Activated T-cell treated with anti-CD3 and anti-CD28 coated beads for 24 hours (primary cell): ENCODE data around the gene PHACTR1.
"Not testable (repeated sequence)": the region's sequence is repeated elsewhere in the genome, so short reads cannot be mapped to it uniquely, and the experiment has no call there.

Experiments used
- DNase-seq: peaks from one replicate; pipeline ENCODE4 v3.0.0-alpha.2; 2020; ENCODE audit warnings: low read depth

PHACTR1 gene

DNA sequence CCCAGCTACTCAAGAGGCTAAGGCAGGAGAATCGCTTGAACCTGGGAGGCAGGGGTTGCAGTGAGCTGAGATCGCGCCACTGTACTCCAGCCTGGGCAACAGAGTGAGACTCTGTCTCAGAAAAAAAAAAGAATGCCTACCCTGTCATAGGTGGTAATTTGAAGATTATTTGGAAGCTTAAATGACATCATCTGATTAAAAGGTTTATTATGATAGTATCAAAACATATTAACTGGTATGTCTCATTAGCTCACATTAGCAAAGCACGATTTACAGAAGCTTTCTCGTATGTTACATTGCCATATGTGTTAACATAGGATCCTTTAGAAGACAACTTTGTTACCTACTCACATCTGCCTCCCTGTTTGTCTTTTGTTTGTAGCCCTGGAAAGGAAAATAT lies 443.3 kb downstream of the PHACTR1 start:
- not testable (repeated sequence) for DNase-seq

DNA sequence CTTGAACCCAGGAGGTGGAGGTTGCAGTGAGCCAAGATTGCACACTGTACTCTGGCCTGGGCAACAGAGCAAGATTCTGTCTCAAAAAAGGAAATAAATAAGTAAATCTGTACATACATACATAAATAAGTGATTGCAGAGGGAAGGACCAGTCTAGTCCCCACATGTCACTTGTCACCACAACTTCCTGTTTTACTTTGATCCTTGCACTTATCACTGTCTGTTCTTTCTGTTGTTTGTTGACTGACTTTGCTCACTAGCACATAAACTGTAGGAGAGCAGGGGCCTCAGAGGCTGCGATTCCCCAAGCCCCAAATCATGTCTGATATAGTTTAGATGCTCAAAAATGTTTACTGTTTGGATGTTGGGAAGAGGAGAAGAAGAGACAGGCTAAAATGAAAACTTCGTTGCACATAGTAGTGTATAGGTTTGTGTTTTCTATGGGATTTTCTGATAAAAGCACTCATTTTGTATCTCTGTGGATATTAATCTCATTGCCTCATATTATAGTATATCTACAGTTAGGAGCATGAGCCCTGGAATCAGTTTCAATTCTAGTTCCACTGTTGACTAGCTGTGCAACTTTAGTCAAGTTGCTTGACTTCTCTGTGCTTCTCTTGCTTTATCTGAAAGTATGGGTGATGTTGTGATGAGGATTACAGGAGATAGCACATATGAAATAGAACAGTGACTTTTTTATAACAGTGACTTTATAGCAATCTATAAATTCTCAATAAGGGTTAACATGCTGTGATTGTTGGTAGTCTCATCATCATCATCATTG lies 446.8 kb downstream of the PHACTR1 start:
- DNase-seq: no peak

DNA sequence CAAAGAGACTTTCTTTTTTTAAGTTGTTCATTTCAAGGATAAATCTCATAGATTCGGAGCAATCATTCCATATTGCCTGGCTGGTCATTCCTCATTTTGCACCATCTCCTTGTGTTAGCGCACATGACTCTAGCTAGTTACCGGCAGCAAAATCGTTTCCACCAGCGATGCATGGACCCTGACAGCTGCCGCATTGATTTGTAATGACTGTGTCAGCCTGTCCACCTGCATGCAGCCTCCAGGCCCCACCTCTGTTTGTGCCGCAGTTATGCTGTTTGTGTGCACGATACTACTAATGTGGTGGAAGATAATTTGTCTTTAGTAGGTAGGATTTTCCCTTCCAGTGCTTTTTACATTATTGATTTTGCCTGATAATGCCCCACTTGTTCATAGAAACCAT lies 447.7 kb downstream of the PHACTR1 start:
- DNase-seq: no peak

DNA sequence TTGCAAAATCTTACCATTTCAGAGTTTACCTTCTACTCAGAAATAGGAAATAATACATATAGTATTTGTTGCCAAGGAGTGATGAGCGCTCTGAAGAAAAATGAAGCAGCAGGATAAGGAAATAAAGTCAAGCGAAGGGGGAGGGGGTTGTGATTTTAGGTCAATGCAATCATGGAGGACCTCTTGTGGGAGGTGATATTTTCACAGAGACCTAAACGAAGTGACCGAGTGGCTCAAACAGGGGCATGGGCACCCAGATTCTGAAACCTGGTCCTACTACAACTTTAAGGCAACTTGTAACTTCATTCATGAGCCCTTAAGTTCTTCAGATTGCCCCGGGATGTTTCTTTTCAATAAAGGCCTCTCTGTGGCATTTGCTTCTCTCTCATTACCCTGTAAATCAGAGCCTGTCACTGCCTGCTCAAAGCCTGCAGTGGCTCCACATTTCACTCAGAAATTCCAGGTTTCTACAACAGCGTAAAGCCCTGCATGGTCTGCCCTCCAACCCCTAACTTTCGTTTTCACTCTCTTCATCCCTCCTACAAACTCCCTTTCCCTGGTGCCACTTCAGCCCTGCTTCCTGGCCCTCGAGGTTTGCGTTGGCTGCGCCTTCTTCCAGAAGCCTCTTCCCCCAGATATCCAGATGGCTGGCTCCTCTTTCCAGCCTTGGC lies 449.1 kb downstream of the PHACTR1 start:
- no peak for DNase-seq

DNA sequence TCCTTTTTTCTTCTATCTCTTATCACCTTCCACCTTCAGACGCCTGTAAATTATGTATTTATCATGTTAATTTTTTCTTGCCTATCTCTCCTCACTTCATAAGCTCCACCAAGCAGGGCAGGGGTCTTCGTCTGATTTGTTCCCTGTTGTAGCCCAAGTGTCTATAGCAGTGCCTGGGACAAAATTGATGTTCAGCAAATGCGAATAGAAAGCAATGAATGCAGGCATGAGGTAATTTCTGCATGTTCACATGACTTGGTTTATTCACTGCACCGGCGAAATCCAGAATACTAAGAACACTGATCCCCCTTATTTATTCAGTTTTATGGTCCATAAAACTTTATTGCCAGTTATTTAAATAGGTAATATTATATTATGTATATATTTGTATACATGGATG lies 449.7 kb downstream of the PHACTR1 start:
- DNase-seq: no peak

DNA sequence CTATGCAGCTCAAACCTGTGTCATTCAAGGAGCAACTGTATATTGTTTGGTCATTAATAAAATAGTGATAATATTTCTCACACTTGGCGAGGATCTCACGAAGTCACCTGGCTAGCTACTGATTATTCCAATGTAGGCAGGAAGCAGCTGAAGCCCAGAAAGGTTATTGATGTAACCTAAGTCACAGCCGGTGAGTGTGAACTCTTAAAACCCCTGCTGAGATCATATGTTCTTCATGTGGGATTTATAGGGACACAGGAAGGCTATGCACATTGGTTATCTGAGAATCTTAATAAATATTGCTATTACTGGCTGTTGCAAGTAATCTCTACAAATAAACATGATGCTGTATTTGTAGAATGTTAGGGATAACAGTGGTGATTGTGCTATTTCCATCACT lies 450.3 kb downstream of the PHACTR1 start:
- DNase-seq: no peak

DNA sequence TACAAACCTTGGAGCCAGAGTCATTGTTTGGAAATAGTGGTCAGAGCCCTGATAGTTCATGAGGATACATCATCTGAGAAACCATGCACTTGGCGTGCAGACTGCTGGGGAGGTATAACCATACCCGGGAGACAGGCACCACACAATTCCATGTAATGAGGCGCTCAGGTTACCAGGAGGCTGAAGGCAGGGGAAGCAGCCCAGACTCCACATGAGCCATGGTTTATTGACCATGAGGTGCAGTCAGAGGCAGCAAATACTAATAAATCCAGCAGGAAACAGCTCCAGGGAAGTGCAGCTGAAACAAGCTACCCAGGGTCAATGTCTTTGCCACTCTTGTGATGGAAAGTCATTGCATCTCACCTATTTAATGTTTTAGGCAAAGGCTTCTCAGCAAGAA lies 455.7 kb downstream of the PHACTR1 start:
- DNase-seq: no peak

DNA sequence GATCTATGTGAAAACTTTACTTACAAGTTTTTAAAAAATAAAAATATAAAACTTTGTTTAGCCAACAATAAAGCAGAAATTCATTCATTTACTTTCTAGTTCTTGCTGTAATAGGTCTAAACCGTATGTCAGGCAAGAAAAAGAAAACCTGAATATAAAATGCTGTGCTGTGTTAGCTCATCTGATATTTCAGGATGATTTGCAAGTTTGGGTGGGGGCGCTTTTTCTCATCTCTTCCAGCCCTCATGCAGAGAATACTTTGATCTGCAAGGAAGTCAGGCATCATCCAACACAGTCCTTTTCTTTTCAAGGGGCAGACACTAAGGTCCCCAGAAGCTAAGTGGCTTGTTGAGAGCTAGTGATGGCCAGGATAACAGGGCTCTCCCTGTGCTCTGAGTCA lies 458.5 kb downstream of the PHACTR1 start:
- no peak for DNase-seq

DNA sequence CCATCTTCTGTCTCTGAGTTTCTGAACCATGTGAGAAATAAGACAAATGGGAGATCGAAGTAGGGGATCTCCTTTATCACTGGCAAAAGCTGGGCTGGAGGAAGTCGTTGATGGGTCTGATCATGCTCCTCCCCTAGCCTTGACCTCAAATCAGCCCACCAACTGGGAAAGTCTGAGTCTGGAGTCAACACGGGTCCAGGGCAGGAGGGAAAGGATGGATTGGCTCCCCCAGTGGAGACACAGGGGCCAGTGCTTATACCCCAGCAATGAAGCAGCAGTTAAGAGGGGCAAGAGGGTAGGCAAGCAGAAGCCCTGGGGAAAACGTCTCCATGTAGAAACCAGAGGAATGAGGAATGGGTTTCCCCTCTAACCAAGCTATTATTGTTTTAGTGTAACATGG lies 459.2 kb downstream of the PHACTR1 start:
- no peak for DNase-seq

DNA sequence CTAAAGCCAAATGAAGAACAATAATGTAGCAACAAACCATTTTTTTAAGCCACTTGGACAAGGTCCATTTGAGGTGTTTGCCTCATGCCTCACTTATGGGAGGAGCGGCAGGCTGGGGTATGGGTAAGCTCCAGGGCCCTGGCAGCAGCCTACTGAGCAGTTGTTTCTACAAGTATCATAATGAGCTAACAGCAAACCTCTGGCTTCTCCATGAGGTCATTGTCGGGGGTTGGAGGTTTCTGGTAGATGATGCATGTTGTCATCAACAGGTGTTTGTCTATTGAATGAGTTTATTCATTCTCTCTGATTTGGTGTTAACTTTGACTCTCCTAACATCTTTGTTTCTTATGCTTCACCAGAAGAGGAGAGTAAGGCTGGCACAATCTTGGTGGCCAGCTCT lies 461.1 kb downstream of the PHACTR1 start:
- DNase-seq: no peak

DNA sequence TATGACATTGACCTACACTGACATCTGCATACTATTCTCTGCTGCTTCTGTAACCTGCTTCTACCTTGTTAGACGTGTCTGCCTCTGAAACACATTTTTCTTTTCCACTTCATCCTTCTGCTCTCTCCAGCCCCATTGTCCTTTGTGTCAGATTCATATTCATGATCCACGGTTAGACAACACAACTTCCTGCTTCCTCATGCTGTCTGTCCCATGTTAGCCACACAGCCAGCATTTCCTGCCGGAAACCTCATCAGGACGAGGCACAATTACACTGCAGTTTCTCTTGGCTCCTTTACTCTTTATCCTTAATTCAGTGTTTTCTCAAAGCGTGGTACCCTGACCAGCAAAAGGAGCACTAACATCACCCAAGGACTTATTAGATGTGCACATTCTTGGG lies 461.5 kb downstream of the PHACTR1 start:
- no peak for DNase-seq

DNA sequence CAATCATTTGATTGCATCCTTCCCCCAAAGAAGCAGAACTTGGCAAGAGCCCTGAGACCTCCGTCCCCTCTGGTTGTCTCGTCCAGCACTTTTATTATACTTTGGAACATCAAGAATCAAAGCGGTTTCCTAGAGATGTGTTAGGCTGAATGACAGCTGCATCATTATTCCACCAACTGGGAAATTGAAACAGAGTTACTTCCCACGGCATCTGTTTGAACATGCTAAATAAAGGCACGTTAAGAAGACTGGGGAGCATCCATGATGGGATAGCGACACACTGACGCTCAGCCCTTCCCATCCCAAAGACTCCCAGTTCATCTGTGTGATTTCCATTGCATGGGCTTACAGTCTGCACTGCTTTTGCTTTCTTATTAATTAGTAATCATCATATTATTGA lies 464.0 kb downstream of the PHACTR1 start:
- no peak for DNase-seq

DNA sequence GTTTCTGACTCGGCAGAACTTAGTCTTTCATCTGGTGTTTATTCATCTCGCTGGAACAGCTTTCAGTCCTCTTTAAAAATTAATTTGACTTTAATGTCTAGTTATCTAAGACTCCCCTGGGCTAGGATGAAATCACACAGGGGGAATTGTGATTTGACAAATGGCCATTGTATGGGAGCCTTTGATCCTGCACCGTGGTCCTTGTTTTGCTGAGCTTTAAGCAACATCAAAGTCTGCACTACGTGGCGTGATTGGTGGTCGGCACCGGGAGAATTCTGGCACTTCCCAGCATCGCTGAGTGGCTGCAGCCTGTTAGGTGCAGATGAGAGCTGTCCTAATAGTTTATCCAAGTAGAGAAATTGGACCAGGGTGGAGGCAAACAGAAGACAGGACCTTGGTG lies 464.8 kb downstream of the PHACTR1 start:
- DNase-seq: no peak

DNA sequence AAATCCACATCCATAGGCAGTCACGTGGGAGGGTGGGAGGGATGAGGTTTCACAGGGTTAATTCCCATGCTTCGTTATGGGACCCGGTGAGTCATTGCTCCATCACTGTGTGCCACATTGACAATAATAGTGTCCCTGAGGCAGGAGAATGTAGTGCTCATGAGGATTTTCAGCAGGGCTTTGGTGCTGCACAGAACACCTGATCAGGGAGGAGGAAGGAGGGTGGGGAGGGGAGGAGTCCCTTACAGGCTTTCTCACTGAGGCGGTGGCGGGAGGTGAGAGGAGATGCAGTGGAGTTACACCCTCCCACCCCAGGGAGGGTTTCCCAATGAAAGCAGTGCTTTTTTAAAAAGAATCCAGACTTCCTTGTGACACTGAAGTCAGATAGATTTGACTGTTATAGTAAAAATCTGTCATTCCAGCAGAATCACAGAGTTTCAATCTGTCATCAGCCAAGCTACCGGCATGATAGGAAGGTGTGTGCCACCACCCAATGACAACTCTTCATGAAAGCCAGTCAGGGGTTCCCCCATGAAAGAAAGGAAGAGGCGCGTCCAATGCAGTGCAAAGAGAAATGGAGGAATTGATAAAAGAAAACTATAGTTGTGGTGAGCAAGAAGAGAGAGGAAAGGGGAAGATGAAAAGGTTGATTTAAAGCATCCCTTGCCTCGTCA lies 467.0 kb downstream of the PHACTR1 start:
- DNase-seq: no peak

DNA sequence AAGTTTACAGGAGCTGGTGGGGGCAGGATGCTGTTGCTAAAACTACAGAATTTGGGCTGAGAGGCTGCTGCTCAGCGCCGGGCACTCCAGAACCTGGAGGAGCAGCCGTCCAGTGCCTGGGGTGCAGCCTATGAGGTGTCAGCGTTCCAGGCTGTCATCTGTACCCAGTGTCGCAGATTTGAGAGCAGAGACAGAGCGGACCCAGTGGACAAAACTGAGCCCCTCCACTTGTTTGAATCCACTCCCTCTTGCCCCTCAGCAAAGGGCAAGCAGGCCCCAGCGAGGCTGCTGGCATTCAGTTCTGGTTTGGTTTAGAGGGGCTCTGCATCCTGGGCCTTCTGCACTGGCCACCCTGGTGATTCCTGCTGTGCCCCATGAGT lies 467.5 kb downstream of the PHACTR1 start:
- no peak for DNase-seq

DNA sequence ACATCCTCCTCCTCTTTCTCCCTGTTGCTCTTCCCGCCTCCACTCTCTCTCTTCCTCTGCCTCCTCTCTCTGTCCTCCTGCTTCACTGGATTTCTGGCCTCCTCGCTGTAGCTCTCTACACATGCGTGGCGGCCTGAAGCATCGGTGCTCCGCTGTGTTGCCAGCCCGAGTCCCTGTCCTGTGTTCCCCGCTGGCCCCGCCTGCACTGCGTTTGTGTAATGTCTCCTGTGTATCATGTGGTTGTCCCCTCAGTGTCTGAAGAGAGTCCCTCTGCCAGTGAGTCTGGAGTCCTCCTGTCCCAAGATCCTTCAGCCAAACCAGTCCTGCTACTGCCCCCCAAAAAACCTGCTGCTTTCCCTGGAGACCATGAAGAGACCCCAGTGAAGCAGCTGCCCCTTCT lies 468.0 kb downstream of the PHACTR1 start:
- no peak for DNase-seq

DNA sequence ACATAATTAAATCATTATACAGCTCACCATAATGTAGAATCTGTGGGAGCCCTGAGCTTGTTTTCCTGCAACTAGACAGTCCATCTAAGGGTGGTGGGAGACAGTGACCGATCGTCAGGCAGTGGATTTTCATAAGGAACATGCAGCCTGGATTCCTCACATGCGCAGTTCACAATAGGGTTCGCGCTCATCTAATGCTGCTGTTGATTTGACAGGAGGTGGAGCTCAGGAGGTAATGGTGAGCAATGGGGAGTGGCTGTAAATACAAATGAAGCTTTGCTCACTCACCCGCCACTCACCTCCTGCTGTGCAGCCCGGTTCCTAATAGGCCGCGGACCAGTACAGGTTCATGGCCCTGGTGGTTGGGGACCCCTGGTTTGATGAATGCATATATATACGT lies 470.3 kb downstream of the PHACTR1 start:
- no peak for DNase-seq

DNA sequence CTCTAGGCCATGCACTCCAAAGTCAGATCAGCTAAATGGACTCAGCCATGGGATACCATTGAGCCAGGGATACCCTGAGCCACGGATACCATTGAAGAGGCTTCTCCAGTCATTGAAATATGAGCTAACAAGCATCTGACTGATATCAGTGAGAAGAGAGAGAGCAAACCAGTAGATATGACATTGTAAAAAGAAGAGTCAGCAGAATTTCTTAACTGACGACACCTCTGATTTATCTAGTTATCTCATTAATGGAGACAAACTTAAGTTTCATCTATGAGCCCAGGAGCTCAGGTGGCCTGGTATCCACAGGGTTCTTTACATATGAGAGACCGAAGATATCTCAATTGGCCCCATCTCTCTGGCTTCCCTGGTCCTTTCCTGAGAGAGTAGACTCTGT lies 471.1 kb downstream of the PHACTR1 start:
- DNase-seq: no peak

DNA sequence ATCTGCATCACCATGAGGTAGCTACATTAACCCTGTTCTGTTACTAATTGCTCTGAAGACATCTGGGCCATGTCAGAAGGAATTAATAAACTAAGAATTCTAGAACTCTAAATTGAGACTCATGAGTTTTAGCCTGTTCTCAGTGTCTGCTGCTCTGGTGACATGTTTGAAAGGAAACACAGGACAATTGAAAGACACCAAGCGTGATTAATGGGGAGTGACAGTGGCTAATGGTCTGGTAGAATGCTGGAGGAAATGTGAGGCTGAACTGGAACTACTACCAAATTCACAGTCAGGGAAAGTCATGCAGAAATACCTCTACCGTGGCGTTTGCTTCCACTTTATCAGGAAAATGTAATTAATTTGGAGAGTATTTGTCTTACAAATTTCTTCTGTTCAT lies 471.7 kb downstream of the PHACTR1 start:
- no peak for DNase-seq

DNA sequence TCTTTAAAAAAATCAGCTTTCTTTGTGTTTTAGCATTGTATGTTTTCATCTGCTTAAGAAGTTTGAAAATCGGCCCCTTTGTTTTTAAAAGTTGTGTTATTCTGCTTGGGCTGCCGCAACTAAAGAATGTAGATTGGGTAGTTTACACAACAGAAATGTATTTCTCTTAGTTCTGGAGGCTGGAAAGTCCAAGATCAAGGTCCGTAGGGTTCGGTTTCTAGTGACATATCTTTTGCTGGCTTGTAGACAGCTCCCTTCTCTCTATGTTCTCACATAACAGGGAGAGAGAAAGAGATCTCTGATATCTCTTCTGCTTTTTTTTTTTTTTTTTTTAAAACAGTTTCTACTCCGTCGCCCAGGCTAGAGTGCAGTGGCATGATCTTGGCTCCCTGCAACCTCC lies 473.1 kb downstream of the PHACTR1 start:
- no peak for DNase-seq

DNA sequence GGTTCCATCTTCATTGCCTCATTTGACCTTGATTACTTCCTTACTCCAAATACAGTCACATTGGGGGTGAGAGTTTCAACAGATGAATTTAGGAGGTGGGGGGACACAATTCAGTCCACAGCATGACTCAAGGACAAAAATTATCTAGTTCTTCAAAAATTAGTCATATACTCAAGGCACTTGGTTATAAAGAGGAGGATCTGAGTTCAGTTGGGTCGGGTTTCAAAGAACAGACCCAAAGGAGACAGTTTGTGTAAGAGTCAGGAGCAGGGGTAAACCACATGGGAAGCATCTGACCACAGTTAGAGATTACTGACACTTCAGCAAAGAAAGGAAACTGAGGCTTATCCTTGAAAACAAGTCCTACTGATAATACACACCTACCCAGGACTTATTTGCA lies 473.8 kb downstream of the PHACTR1 start:
- no peak for DNase-seq

DNA sequence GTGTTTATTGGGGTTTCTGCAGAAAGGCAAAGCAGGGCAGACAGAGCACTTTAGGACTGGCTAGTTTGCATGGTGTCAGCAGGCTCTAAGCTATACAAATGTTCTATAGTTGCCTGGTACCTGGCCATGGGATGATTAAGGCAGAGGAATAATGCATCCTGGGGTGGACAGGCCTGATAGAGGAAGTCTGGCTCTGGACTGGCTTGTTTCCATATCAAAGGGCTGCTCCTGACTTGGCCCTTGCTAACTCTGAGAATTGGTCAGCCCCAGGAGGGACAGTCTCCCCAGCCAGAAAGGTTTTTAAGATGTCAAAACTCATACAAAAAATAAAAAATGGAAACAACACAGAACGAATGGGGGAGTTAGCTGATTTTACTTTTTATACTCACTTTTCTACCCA lies 474.9 kb downstream of the PHACTR1 start:
- DNase-seq: no peak

DNA sequence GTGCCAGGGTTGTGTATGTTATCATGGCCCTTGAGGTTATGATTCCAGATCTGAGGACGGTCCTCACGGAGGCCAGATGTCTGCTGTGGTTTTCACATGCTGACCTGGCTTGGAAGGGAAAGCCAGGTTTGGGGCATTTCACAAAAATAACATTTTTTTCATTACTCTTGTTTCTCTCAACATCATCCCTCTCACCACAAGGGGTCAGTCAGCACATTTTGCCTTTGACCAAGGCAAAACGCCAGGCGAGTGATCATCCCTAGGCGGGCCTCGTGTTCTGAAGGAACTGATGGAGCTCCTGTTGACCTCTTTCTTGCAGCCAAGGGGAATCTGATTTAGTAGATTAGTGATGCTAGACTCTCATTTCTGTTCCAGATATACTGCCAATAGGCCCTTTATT lies 478.3 kb downstream of the PHACTR1 start:
- DNase-seq: no peak

DNA sequence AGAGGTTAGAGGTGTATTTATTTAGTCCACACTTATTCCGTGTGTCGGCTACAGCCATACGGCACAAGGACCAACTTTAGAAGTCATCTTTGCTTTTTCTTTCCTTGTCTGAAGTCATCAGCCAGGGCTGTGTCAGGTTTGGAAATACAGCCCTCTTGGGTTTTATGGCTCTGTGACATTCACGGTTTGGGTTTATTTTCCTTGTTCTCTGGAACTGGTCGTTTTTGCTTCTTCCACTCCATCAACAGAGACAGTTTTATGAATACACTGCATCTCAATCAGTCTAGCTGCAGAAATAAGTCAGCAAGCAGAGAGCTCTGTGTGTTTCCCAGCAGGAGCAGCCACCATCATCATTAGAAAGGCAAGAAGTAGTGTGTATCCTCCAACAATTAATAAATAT lies 479.2 kb downstream of the PHACTR1 start:
- no peak for DNase-seq
